Mesothelial cell of epicardium (in vitro differentiated cells): Measurements from ENCODE around the gene MYO6. TPM values are rescaled to one million over a fixed set of nuclear protein-coding genes. Genes with fewer than 3 reads are reported as not detected.

Source experiments
- DNase-seq, 2 experiments: peaks; one replicate each; pipeline ENCODE4 v3.0.0; 2021; ENCODE audit warnings: low spot score in 2 of 2; ENCODE audit not compliant: unreplicated experiment in 2 of 2
- H3K27ac Mint-ChIP-seq: 2 replicates; pipeline ENCODE4 v1.8.0; 2021; ENCODE audit warnings: mixed read lengths
- H3K27me3 Mint-ChIP-seq: 2 replicates; pipeline ENCODE4 v1.8.0; 2021; ENCODE audit warnings: low read depth, mixed read lengths
- H3K36me3 Mint-ChIP-seq: 2 replicates; pipeline ENCODE4 v1.8.0; 2021; ENCODE audit warnings: mixed read lengths
- H3K4me1 Mint-ChIP-seq: 2 replicates; pipeline ENCODE4 v1.8.0; 2021; ENCODE audit warnings: mixed read lengths
- H3K4me3 Mint-ChIP-seq: 2 replicates; pipeline ENCODE4 v1.8.0; 2021; ENCODE audit warnings: mild to moderate bottlenecking, moderate library complexity, mixed read lengths
- H3K9me3 Mint-ChIP-seq: 2 replicates; pipeline ENCODE4 v1.8.0; 2021; ENCODE audit warnings: mixed read lengths
- CTCF ChIP-seq: fragments of 200-600 bp; sonication (generic); IDR thresholded peaks from one replicate; pipeline ENCODE4 v1.5.0; 2021; ENCODE audit warnings: antibody characterized with exemption; ENCODE audit not compliant: unreplicated experiment
- total RNA-seq: library from RNA; stranded (reverse); gene quantifications from 3 replicates; pipeline ENCODE4 v1.2.1, GENCODE V29; 2021

MYO6 gene
- total RNA-seq, 1 donor from 2014 or later, result 70.0 TPM

- Mint-ChIP-seq H3K36me3 (peaks cover 10% of the 10 kb centered on the region), H3K27me3 (no peaks in the 10 kb centered on the region), H3K27ac (peak overlapping the region; percentile 32), H3K9me3 (peaks cover 4% of the 10 kb centered on the region), H3K4me3 (no peak overlapping the region), H3K4me1 (peaks cover 52% of the 10 kb centered on the region)
- no peak for TF ChIP-seq CTCF
- no peak for DNase-seq
Observed at GRCh38 chr6:75815756-75816155, 66.7 kb downstream of the MYO6 start.

- H3K4me1 Mint-ChIP-seq, result peaks cover 57% of the 10 kb centered on the region
- no peak for TF ChIP-seq CTCF
- no peak for DNase-seq
- no peak overlapping the region for H3K4me3 Mint-ChIP-seq
- H3K27ac Mint-ChIP-seq, result peak overlapping the region; percentile 87
- H3K27me3 Mint-ChIP-seq, result no peaks in the 10 kb centered on the region
- H3K9me3 Mint-ChIP-seq, result no peaks in the 10 kb centered on the region
- peaks cover 8% of the 10 kb centered on the region for H3K36me3 Mint-ChIP-seq
Observed at GRCh38 chr6:75818098-75818855, 69.2 kb downstream of the MYO6 start.

- DNase-seq, result no peak
- Mint-ChIP-seq H3K27me3 (no peaks in the 10 kb centered on the region), H3K9me3 (no peaks in the 10 kb centered on the region), H3K4me3 (no peak overlapping the region), H3K4me1 (peaks cover 48% of the 10 kb centered on the region), H3K36me3 (peaks cover 7% of the 10 kb centered on the region), H3K27ac (peak overlapping the region; percentile 64)
- no peak for TF ChIP-seq CTCF
Observed at GRCh38 chr6:75819776-75820487, 70.9 kb downstream of the MYO6 start.

- H3K36me3 Mint-ChIP-seq, result peaks cover 9% of the 10 kb centered on the region
- no peak for DNase-seq
- H3K4me3 Mint-ChIP-seq, result no peak overlapping the region
- no peaks in the 10 kb centered on the region for H3K9me3 Mint-ChIP-seq
- TF ChIP-seq CTCF, result no peak
- no peak overlapping the region for H3K27ac Mint-ChIP-seq
- H3K4me1 Mint-ChIP-seq, result peaks cover 18% of the 10 kb centered on the region
- no peaks in the 10 kb centered on the region for H3K27me3 Mint-ChIP-seq
Observed at GRCh38 chr6:75824160-75824559, 75.1 kb downstream of the MYO6 start.

- no peak overlapping the region for H3K27ac Mint-ChIP-seq
- peaks cover 7% of the 10 kb centered on the region for H3K36me3 Mint-ChIP-seq
- no peak for DNase-seq
- no peak overlapping the region for H3K4me3 Mint-ChIP-seq
- H3K4me1 Mint-ChIP-seq, result peaks cover 5% of the 10 kb centered on the region
- H3K9me3 Mint-ChIP-seq, result no peaks in the 10 kb centered on the region
- H3K27me3 Mint-ChIP-seq, result no peaks in the 10 kb centered on the region
- no peak for TF ChIP-seq CTCF
Observed at GRCh38 chr6:75827163-75827562, 78.1 kb downstream of the MYO6 start.
